HCT116 (cell line): ENCODE measurements around the gene MYORG. TPM values are rescaled to one million over a fixed set of nuclear protein-coding genes. Genes with fewer than 3 reads are reported as not detected.

Experiments
- ATAC-seq: fragments of 200-7000 bp; cut with Tn5 transposase; 2 replicates; pipeline ENCODE4 v1.9.1; 2020; ENCODE audit warnings: mild to moderate bottlenecking, moderate library complexity
- BruUV-seq: library from RNA; stranded (reverse); fragments of 400-500 nt; replicated peaks from 2 replicates; lab custom pipeline; 2021; lab: Mats Ljungman, UMichigan
- CTCF ChIA-PET: fragments of 300-600 bp; sonication (Branson Sonifier 250); formaldehyde crosslinking; loops from one replicate; lab custom pipeline; 2021; ENCODE audit warnings: antibody characterized with exemption; lab: Charles Lee
- POLR2A ChIA-PET: fragments of 300-600, 350-600 bp; sonication (Branson Sonifier 250); formaldehyde crosslinking; loops from one replicate; lab custom pipeline; 2021; ENCODE audit warnings: antibody characterized with exemption; lab: Charles Lee
- RAD21 ChIA-PET, 2 experiments: fragments of 300-600 bp; sonication (Branson Sonifier 250); formaldehyde crosslinking; loops; one replicate each; lab custom pipeline; 2023; ENCODE audit warnings: low total read pairs in 2 of 2; ENCODE audit not compliant: uncharacterized antibody in 2 of 2, unreplicated experiment in 2 of 2, low non-redundant PET in 1 of 2; lab: Charles Lee
- DNase-seq: peaks from one replicate; pipeline ENCODE4 v3.0.0-alpha.2; 2010; ENCODE audit warnings: low read depth, low spot score
- H2AFZ ChIP-seq: fragments of 200-600 bp; shearing (Covaris generic), sonication (generic); 2 replicates; pipeline ENCODE4 v1.6.1; 2017; ENCODE audit warnings: low read depth, mixed run types, mixed read lengths, antibody characterized with exemption, low read length; ENCODE audit not compliant: poor library complexity, severe bottlenecking
- H3K27ac ChIP-seq: 2 replicates; pipeline ENCODE4 v1.5.1; 2012; ENCODE audit warnings: low read depth, low read length
- H3K27me3 ChIP-seq: fragments of 200-600 bp; sonication (generic); 2 replicates; pipeline ENCODE4 v1.6.1; 2016; ENCODE audit warnings: mixed run types, low read length, mixed read lengths; ENCODE audit not compliant: insufficient read depth
- H3K36me3 ChIP-seq, 2 experiments: fragments of 200-500 bp in 1 of 2; fragments of 200-600 bp in 1 of 2; sonication (Bioruptor generic) in 1 of 2; sonication (generic) in 1 of 2; 2 replicates each; pipeline versions ENCODE4 v1.5.1 to v1.6.1; 2014 to 2016; ENCODE audit warnings: low read length in 2 of 2, inconsistent platforms in 1 of 2, mixed read lengths in 1 of 2, mixed run types in 1 of 2; ENCODE audit not compliant: insufficient read depth in 2 of 2, control insufficient read depth in 1 of 2
- H3K4me1 ChIP-seq, 2 experiments: fragments of 200-600 bp in 1 of 2; sonication (generic) in 1 of 2; 2 replicates each; pipeline versions ENCODE4 v1.5.1 to v1.6.1; 2012 to 2017; ENCODE audit warnings: low read length in 2 of 2, inconsistent platforms in 1 of 2, mild to moderate bottlenecking in 1 of 2, mixed read lengths in 1 of 2, mixed run types in 1 of 2, moderate library complexity in 1 of 2; ENCODE audit not compliant: insufficient read depth in 2 of 2, control insufficient read depth in 1 of 2
- H3K4me2 ChIP-seq: fragments of 200-600 bp; sonication (generic); 2 replicates; pipeline ENCODE4 v1.6.1; 2017; ENCODE audit warnings: mixed run types, low read length, mixed read lengths
- H3K4me3 ChIP-seq, 2 experiments: fragments of 200-600 bp in 1 of 2; sonication (generic) in 1 of 2; replicated peaks in 1 of 2; 2 replicates each; pipeline ENCODE4 v1.5.1; 2011 to 2016; ENCODE audit warnings: low read length in 2 of 2, control low read depth in 1 of 2, low read depth in 1 of 2, mild to moderate bottlenecking in 1 of 2, mixed read lengths in 1 of 2, mixed run types in 1 of 2
- H3K79me2 ChIP-seq: fragments of 200-600 bp; sonication (generic); 2 replicates; pipeline ENCODE4 v1.6.1; 2017; ENCODE audit warnings: mild to moderate bottlenecking, mixed run types, low read length, moderate library complexity, mixed read lengths; ENCODE audit not compliant: insufficient read depth
- H3K9ac ChIP-seq: fragments of 200-600 bp; sonication (generic); 2 replicates; pipeline ENCODE4 v1.6.1; 2016; ENCODE audit warnings: low read length, mixed read lengths
- H3K9me2 ChIP-seq: fragments of 200-600 bp; sonication (generic), shearing (Covaris generic); 2 replicates; pipeline ENCODE4 v1.6.1; 2017; ENCODE audit warnings: mixed run types, mild to moderate bottlenecking, moderate library complexity; ENCODE audit not compliant: insufficient read depth
- H3K9me3 ChIP-seq, 2 experiments: fragments of 200-500 bp in 1 of 2; fragments of 200-600 bp in 1 of 2; sonication (Bioruptor generic) in 1 of 2; sonication (generic) in 1 of 2; 2 replicates each; pipeline ENCODE4 v1.6.1; 2014 to 2017; ENCODE audit warnings: low read length in 2 of 2, mixed read lengths in 2 of 2, inconsistent platforms in 1 of 2, low read depth in 1 of 2, mild to moderate bottlenecking in 1 of 2, mixed run types in 1 of 2, moderate library complexity in 1 of 2; ENCODE audit not compliant: control insufficient read depth in 1 of 2, insufficient read depth in 1 of 2
- H4K20me1 ChIP-seq: fragments of 200-600 bp; sonication (generic), shearing (Covaris generic); 2 replicates; pipeline ENCODE4 v1.6.1; 2017; ENCODE audit warnings: mixed run types, mild to moderate bottlenecking, moderate library complexity; ENCODE audit not compliant: insufficient read depth
- CBX3 ChIP-seq: IDR thresholded peaks from 2 replicates; pipeline ENCODE4 v1.6.1; 2012; ENCODE audit warnings: low read depth
- EZH2 ChIP-seq: fragments of 200-600 bp; sonication (generic); IDR thresholded peaks from 2 replicates; pipeline ENCODE4 v1.6.1; 2017; ENCODE audit warnings: antibody characterized with exemption, mixed run types
- POLR2A ChIP-seq: IDR thresholded peaks from 2 replicates; pipeline ENCODE4 v1.7.0; 2011; ENCODE audit warnings: borderline replicate concordance; ENCODE audit not compliant: insufficient read depth, insufficient read length; ENCODE audit errors: extremely low read depth
- POLR2AphosphoS5 ChIP-seq: IDR thresholded peaks from 2 replicates; pipeline ENCODE4 v1.6.1; 2011; ENCODE audit warnings: mild to moderate bottlenecking, low read depth, low read length, moderate library complexity
- RAD21 ChIP-seq: IDR thresholded peaks from 2 replicates; pipeline ENCODE4 v1.6.1; 2012; ENCODE audit warnings: low read depth, mild to moderate bottlenecking
- SRF ChIP-seq: IDR thresholded peaks from 2 replicates; pipeline ENCODE4 v1.6.1; 2012; ENCODE audit warnings: low read depth
- TCF7L2 ChIP-seq: IDR thresholded peaks from 2 replicates; pipeline ENCODE4 v1.7.0; 2011; ENCODE audit warnings: borderline replicate concordance, inconsistent platforms; ENCODE audit not compliant: insufficient read depth, insufficient read length; ENCODE audit errors: extremely low read depth
- intact Hi-C: fragments of 100-400 bp; cut with micrococcal nuclease; formaldehyde crosslinking; loops from 2 replicates; pipeline ENCODE4 v1.10.0; 2022
- total RNA-seq: library from RNA; stranded (reverse); gene quantifications from one replicate; pipeline ENCODE4 v1.2.1, GENCODE V29; 2021; ENCODE audit not compliant: unreplicated experiment
- TF ChIP-seq, protein P1 (sequence below): IDR thresholded peaks from 2 replicates; pipeline ENCODE4 v1.6.1; 2012; ENCODE audit warnings: low read depth
- TF ChIP-seq, protein P2 (sequence below): IDR thresholded peaks from 2 replicates; pipeline ENCODE4 v1.6.1; 2012
- TF ChIP-seq, protein P3 (sequence below): IDR thresholded peaks from 2 replicates; pipeline ENCODE4 v1.6.1; 2011; ENCODE audit warnings: mild to moderate bottlenecking, low read length, moderate library complexity; ENCODE audit not compliant: insufficient replicate concordance; ENCODE audit errors: extremely low read depth

The MYORG gene
- total RNA-seq, 1 experiment from 2014 or later: 8.5 TPM

DNA sequence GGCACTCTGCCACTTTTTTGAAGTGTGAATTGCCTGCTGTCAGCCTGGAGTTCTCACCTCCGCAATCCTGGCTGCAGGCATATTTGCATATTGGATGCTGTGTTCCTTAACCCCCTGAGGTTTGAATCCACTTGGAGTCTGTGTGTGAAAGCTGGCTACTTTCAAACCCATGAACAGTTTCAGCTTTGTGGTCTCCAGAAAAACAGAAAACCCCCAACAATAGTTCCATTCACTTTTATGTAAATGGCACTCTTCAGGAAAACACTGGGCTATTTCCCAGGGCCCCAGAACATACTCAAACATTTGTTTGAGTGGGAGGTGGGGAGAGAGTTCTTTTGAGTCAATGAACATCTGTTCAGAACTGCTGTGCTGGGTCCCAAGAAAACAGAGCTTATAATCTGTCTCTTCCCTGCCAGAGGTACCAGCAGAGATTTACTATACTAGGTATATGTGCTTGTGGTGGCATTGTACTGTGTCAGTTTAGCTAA is 42.3 kb downstream of the MYORG start:
- no peak overlapping the region for H3K27ac ChIP-seq
- H3K27me3 ChIP-seq: no peaks in the 10 kb centered on the region
- ATAC-seq (no peak), DNase-seq (no peak)
- H3K4me2 ChIP-seq: no peak overlapping the region
- no peak for TF ChIP-seq CBX3
- no peak for TF ChIP-seq POLR2A
- TF ChIP-seq RAD21: no peak
- TF ChIP-seq POLR2AphosphoS5: no peak
- no peak for TF ChIP-seq EZH2
- no peak for TF ChIP-seq TCF7L2
- TF ChIP-seq, protein P1, sequence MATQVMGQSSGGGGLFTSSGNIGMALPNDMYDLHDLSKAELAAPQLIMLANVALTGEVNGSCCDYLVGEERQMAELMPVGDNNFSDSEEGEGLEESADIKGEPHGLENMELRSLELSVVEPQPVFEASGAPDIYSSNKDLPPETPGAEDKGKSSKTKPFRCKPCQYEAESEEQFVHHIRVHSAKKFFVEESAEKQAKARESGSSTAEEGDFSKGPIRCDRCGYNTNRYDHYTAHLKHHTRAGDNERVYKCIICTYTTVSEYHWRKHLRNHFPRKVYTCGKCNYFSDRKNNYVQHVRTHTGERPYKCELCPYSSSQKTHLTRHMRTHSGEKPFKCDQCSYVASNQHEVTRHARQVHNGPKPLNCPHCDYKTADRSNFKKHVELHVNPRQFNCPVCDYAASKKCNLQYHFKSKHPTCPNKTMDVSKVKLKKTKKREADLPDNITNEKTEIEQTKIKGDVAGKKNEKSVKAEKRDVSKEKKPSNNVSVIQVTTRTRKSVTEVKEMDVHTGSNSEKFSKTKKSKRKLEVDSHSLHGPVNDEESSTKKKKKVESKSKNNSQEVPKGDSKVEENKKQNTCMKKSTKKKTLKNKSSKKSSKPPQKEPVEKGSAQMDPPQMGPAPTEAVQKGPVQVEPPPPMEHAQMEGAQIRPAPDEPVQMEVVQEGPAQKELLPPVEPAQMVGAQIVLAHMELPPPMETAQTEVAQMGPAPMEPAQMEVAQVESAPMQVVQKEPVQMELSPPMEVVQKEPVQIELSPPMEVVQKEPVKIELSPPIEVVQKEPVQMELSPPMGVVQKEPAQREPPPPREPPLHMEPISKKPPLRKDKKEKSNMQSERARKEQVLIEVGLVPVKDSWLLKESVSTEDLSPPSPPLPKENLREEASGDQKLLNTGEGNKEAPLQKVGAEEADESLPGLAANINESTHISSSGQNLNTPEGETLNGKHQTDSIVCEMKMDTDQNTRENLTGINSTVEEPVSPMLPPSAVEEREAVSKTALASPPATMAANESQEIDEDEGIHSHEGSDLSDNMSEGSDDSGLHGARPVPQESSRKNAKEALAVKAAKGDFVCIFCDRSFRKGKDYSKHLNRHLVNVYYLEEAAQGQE: no peak
- TF ChIP-seq, protein P2, sequence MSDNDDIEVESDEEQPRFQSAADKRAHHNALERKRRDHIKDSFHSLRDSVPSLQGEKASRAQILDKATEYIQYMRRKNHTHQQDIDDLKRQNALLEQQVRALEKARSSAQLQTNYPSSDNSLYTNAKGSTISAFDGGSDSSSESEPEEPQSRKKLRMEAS: no peak
- TF ChIP-seq, protein P3, sequence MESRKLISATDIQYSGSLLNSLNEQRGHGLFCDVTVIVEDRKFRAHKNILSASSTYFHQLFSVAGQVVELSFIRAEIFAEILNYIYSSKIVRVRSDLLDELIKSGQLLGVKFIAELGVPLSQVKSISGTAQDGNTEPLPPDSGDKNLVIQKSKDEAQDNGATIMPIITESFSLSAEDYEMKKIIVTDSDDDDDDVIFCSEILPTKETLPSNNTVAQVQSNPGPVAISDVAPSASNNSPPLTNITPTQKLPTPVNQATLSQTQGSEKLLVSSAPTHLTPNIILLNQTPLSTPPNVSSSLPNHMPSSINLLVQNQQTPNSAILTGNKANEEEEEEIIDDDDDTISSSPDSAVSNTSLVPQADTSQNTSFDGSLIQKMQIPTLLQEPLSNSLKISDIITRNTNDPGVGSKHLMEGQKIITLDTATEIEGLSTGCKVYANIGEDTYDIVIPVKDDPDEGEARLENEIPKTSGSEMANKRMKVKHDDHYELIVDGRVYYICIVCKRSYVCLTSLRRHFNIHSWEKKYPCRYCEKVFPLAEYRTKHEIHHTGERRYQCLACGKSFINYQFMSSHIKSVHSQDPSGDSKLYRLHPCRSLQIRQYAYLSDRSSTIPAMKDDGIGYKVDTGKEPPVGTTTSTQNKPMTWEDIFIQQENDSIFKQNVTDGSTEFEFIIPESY: no peak
- no peak for TF ChIP-seq SRF
- H3K9me2 ChIP-seq: no peaks in the 10 kb centered on the region
- intact Hi-C loops: loop anchor here (5.0 kb wide), 1 partner anchor 213 kb away; no protein-coding TSS in a partner anchor
- POLR2A ChIA-PET: interaction anchor here (1.6 kb wide), 1 partner anchor 42 kb away, joined by 5 read pairs; the partner anchor contains the start of gene MYORG
- H4K20me1 ChIP-seq: no peaks in the 10 kb centered on the region
- no peak overlapping the region for H3K4me3 ChIP-seq
- no TSS peak for BruUV-seq
- peaks cover 7 to 9% of the 10 kb centered on the region in 2 experiments; a peak in 3 of 4 replicates for H3K36me3 ChIP-seq
- no peak overlapping the region for H3K9ac ChIP-seq
- H3K9me3 ChIP-seq: no peaks in the 10 kb centered on the region
- peaks cover 5 to 16% of the 10 kb centered on the region in 2 experiments; a peak in 2 of 4 replicates for H3K4me1 ChIP-seq
- RAD21 ChIA-PET: interaction anchor here in 1 of 2 experiments (0.9 kb wide), 1 partner anchor 70 kb away, joined by 3 read pairs; no protein-coding TSS in a partner anchor
- no peak overlapping the region for H2AFZ ChIP-seq
- CTCF ChIA-PET: interaction anchor here (4.7 kb wide), 1 partner anchor 43 kb away, joined by 54 read pairs; the partner anchor contains the start of gene MYORG
- H3K79me2 ChIP-seq: peaks cover 66% of the 10 kb centered on the region
